ENCODE measurements around the gene MAP2K3.

MAP2K3 gene

DNA sequence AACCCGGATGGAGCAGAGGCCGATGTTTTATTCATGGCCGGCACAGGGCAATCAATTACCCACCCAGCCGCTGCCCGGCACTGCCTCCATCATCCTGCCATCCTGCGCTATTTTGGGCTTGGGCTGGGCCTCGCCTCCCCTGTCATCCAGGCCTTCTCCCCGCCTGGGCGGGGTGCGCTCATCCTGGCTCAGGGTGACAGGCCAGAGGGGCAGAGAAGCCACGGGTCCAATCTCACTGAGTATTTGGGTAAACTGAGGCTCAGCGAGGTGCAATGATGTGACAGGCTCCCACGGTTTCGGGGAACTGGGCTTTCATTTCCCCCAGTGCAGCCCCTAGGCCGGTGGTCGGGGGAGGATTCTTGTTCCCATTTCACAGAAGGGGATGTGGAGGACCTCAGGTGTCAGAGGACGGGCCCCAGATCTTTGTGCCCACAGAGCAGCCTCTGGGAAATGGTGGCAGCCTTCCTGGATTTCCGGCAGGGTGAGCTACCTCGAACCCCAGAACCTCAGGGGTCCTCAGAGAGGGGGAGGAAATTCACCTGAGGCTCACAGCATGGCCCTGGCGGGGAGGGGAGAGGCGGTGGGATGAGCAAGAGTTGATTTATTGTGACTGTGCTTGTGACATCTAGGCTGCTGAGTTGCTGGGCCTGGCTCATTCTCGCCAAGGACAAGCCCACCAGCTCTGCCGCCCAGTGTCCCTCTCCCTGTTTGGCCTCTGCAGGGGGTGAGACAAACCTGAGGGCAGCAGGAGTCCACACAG, 67.9 kb downstream of the MAP2K3 start:
- no peak for ATAC-seq

GRCh38 chr17:21352981-21353265, 68.4 kb downstream of the MAP2K3 start:
- ATAC-seq, result no peak

DNA sequence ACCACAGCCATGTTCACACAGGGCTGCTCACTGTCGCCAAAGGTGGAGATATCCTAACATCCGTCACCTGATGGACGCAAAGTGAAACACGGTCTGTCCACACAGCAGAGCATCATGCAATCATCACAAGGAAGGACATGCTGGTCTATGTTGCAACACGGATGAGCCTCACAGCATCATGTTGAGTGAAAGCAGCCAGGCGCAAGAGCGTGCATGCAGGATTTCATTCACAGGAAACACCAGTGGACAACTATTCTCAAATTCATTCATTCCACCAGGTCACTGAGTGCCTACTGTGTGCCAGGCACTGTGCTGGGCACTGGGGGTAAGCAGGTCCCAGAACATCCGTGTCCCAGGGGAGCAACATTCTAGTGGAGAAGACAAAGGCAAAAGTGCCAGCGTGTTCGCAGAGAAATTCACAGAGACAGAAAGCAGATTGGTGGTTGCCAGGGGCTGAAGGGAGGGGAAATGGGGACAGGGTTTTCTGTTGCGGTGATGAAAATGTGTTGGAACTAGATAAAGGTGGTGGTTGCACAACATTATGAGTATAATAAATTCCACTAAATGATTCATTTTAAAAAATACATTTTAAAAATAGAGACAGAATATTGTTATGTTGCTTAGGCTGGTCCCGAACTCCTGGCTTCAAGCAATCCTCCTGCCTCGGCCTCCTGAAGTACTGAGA, 69.0 kb downstream of the MAP2K3 start:
- no peak for ATAC-seq

DNA sequence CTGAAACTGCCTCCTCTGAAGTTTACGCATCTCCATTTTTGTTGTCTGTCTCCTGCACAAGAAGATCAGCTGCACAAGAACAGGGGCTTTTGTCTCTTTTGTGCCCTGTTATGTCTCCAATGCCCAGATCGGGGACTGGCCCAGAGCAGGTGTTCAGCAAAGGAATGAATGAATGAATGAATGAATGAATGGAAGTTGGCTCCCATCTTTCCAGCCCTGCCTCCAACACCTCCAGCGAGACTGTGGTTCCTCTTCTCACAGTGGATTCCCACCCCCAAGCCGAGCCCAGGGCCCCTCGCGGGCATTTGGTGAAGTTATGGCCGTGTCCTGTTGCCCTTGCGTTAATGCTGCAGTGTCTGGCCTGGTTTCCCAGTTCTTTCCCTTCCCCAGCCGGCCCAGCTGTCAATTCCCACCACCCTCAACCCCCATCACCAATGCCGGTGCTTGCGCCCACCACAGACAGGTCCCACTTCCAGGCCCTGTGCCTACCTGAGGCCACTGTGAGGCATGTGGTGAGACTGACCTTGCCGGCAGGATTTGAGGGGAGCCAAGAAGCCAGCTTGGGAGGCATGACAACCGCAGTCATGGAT, 70.4 kb downstream of the MAP2K3 start:
- ATAC-seq, result no peak

DNA sequence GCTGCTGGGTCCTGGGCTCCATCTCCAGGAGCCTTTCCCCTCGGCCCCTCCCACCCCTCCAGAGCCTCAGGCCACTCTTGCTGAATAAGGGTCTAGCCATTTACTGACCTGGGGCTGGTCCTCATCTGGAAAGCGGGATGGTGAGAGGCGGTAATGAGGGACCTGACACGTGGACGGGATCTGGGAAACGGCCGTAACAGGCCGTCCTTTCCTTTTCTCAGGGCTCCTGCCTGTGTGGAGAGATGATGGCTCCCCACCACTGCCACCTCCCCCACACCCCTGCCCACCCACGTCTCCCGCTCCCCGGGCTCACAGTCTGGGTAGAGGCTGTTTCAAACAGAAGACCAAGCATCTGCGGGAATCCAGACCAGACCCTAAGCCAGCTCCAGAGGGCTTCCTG, 71.1 kb downstream of the MAP2K3 start:
- ATAC-seq, result no peak

GRCh38 chr17:21356537-21357127, 72.1 kb downstream of the MAP2K3 start:
- no peak for ATAC-seq

DNA sequence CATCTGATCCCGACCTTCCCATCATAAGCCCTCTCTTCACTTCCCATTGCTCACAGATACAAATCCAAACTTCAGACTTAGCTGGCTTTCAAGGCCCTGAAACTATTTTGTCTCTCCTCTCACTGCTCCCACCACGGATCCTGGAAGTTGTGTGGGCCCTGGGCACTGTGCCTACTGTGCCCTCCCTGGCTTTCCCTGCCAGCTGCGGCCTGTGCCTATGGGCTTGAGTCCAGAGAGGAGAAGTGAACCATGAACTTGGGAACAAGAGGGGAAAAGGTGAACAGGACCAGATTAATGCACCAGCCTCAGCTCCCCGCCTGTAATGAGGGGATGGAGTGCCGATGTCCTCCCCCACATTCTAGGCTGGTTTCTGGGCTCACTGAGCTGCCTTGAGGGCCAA, 72.8 kb downstream of the MAP2K3 start:
- no peak for ATAC-seq

- ATAC-seq, result no peak
Measured at GRCh38 chr17:21357696-21358656, 73.5 kb downstream of the MAP2K3 start.

DNA sequence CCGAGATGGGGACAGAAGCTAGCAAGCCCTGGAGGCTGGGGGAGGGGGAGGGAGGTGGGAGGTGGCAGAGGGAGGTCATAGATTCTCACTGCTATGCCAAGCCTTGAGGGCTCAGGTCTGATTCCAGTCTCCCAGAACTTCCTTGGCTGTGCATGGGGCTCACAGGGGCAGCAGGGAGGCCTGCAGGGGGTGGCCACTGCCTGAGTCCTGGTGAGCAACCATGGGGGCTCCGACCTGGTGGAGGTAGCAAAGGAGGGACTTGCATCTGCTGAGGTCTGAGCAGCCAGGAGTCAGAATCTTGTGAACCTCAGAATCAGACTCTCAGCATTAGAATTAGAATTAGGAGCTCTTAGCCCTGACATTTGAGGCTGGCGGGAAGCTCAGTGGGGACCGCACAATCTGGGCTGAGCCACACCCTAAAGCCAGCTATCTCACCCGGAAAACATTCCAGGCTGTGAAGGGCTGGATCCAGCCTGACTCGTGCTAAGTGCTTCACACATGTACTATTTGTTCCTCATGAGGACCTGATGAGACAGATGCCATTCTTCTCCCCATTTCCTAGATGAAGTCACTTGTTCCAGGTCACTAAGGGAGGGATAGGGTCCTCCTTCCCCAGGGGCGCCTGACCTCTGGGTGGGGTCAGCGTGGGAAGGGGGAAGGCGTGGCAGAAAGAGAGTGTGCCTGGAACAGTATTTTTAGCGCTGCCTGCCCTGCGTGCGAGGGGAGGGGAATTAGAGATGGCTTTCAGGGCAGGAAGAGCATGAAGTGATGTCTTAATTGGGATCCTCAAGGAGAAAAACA, 74.4 kb downstream of the MAP2K3 start:
- ATAC-seq, result no peak

- ATAC-seq, result no peak
Measured at GRCh38 chr17:21359483-21359840, 75.0 kb downstream of the MAP2K3 start.

GRCh38 chr17:21360048-21360447, 75.5 kb downstream of the MAP2K3 start:
- no peak for ATAC-seq

GRCh38 chr17:21361020-21361809, 76.7 kb downstream of the MAP2K3 start:
- ATAC-seq, result no peak

- ATAC-seq, result no peak
Measured at GRCh38 chr17:21362331-21362931, 77.9 kb downstream of the MAP2K3 start.

DNA sequence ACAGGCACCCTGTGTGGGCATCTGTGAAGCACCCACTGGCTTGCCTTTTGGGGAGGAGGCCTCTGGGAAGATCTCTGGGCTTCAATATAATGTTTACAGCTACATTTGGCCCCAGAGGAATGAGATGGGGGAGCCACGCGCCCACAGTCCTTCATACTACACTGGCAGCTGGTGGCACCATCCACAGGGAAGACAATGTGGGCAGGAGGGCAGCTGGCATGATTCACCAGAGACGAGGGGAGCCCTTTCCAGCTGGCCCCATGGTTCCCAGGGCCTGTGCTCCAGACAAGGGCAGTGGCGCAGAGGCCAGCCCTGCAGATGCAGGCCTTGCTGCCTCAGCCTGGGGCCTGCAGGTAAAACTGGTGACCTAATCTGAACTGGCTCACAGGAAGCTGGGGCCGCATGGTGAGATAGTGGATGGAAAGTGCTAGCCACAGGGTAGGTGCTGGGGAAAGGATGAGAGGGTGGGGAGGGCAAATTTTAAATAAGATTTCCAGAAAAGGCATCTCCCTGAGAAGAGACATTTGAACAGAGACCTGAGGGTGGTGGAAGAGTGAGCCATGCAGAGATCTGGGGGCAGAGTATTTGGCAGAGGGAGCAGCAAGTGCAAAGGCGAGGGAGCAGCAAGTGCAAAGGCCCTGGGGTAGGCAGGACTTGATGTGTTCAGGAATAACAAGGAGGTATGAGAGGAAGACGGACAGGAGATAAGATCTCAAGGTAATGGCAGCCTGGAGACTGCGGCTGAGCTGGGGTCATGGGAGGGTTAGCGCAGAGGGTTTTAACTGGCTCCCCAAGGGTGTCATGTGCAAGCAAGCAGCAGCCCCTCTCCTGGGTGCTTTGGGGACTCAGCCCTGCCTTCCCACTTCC, 79.5 kb downstream of the MAP2K3 start:
- ATAC-seq, result no peak

Data from activated CD4-positive, CD25-positive, alpha-beta regulatory T cell treated with anti-CD3 and anti-CD28 coated beads, Interleukin-2, amount 50 U/mL, for 24 hours (primary cell).